Transverse colon (tissue), 4 donors: ENCODE data around the gene SLITRK2.

Experiments
- CTCF ChIP-seq, 5 experiments: fragments of 200-600 bp in 3 of 5; fragments of 450-650 bp in 2 of 5; sonication (generic) in 3 of 5; IDR thresholded peaks; 1 replicate in 2 of 5; 2 replicates in 3 of 5; pipeline ENCODE4 v1.5.1; 2016 to 2017; ENCODE audit warnings: antibody characterized with exemption in 5 of 5, inconsistent platforms in 3 of 5, mild to moderate bottlenecking in 2 of 5, moderate library complexity in 1 of 5
- EP300 ChIP-seq: sonication (generic); formaldehyde crosslinking; IDR thresholded peaks from one replicate; pipeline ENCODE4 v1.6.1; 2017; ENCODE audit warnings: antibody characterized with exemption, low read depth
- POLR2A ChIP-seq: fragments of 450-650 bp; IDR thresholded peaks from one replicate; pipeline ENCODE4 v1.6.1; 2016; ENCODE audit warnings: antibody characterized with exemption, mild to moderate bottlenecking, moderate library complexity
- POLR2AphosphoS5 ChIP-seq, 3 donors: sonication (generic); formaldehyde crosslinking; IDR thresholded peaks; one replicate each; pipeline ENCODE4 v1.6.1; 2016; ENCODE audit warnings: antibody characterized with exemption in 3 of 3

- TF ChIP-seq CTCF (IDR thresholded peaks at IDR 0.05) (no peak), POLR2A (no peak), POLR2AphosphoS5 (IDR thresholded peaks at IDR 0.05) (no peak), EP300 (no peak)
Observed at GRCh38 chrX:145818186-145819113, 821 bp downstream of the SLITRK2 start.
